Mesenchymal stem cell (in vitro differentiated cells and primary cell): ENCODE results near the gene C11orf68.
A peak's percentile ranks its signal among the peaks of the same experiment; 100 is the strongest.

ENCODE experiments used
- DNase-seq: peaks from one replicate; pipeline ENCODE4 v3.0.0-alpha.2; 2013
- H2AFZ ChIP-seq: one replicate; pipeline ENCODE4 v1.6.1; 2013; ENCODE audit warnings: low read depth, mild to moderate bottlenecking, control low read depth, inconsistent platforms, low read length, moderate library complexity
- H2AK5ac ChIP-seq: 2 replicates; pipeline ENCODE4 v1.6.1; 2013; ENCODE audit warnings: low read length, moderate library complexity, mild to moderate bottlenecking, inconsistent platforms; ENCODE audit not compliant: severe bottlenecking
- H2BK120ac ChIP-seq: one replicate; pipeline ENCODE4 v1.6.1; 2013; ENCODE audit warnings: low read depth, mild to moderate bottlenecking, inconsistent platforms, low read length, moderate library complexity
- H2BK12ac ChIP-seq, 2 experiments: one replicate each; pipeline ENCODE4 v1.6.1; 2013; ENCODE audit warnings: inconsistent platforms in 2 of 2, low read length in 2 of 2, mild to moderate bottlenecking in 2 of 2, moderate library complexity in 2 of 2, control low read depth in 1 of 2
- H2BK15ac ChIP-seq: one replicate; pipeline ENCODE4 v1.6.1; 2013; ENCODE audit warnings: mild to moderate bottlenecking, low read depth, inconsistent platforms; ENCODE audit not compliant: poor library complexity, severe bottlenecking
- H2BK5ac ChIP-seq: 2 replicates; pipeline ENCODE4 v1.6.1; 2013; ENCODE audit warnings: low read depth, mild to moderate bottlenecking, low read length, control low read depth, inconsistent platforms; ENCODE audit not compliant: poor library complexity, severe bottlenecking
- H3K14ac ChIP-seq, 2 experiments: one replicate each; pipeline ENCODE4 v1.6.1; 2013; ENCODE audit warnings: inconsistent platforms in 2 of 2, low read length in 2 of 2, control low read depth in 1 of 2, mild to moderate bottlenecking in 1 of 2, moderate library complexity in 1 of 2
- H3K18ac ChIP-seq, 2 experiments: one replicate each; pipeline ENCODE4 v1.6.1; 2013; ENCODE audit warnings: inconsistent platforms in 2 of 2, low read length in 2 of 2, control low read depth in 1 of 2, low read depth in 1 of 2, mild to moderate bottlenecking in 1 of 2
- H3K23ac ChIP-seq, 2 experiments: one replicate each; pipeline ENCODE4 v1.6.1; 2013; ENCODE audit warnings: inconsistent platforms in 2 of 2, low read length in 2 of 2, mild to moderate bottlenecking in 2 of 2, moderate library complexity in 2 of 2, control low read depth in 1 of 2
- H3K27ac ChIP-seq: 2 replicates; pipeline ENCODE4 v1.5.1; 2013; ENCODE audit warnings: mild to moderate bottlenecking, moderate library complexity, low read length, control low read depth, inconsistent platforms; ENCODE audit not compliant: poor library complexity, severe bottlenecking
- H3K27me3 ChIP-seq, 2 experiments: 2 replicates each; pipeline versions ENCODE4 v1.6.1 to v1.7.0; 2013; ENCODE audit warnings: low read length in 2 of 2, mild to moderate bottlenecking in 2 of 2, moderate library complexity in 2 of 2, control low read depth in 1 of 2, inconsistent platforms in 1 of 2; ENCODE audit not compliant: control insufficient read depth in 1 of 2, insufficient read depth in 1 of 2
- H3K36me3 ChIP-seq, 2 experiments: 2 replicates each; pipeline versions ENCODE4 v1.6.1 to v1.7.0; 2013; ENCODE audit warnings: low read length in 2 of 2, control low read depth in 1 of 2, inconsistent platforms in 1 of 2, low read depth in 1 of 2, mild to moderate bottlenecking in 1 of 2; ENCODE audit not compliant: insufficient read depth in 2 of 2, control insufficient read depth in 1 of 2
- H3K4ac ChIP-seq, 2 experiments: one replicate each; pipeline ENCODE4 v1.6.1; 2013; ENCODE audit warnings: inconsistent platforms in 2 of 2, low read length in 2 of 2, mild to moderate bottlenecking in 2 of 2, moderate library complexity in 2 of 2, control low read depth in 1 of 2, low read depth in 1 of 2
- H3K4me1 ChIP-seq: 2 replicates; pipeline ENCODE4 v1.6.1; 2013; ENCODE audit warnings: low read depth, low read length, control low read depth; ENCODE audit not compliant: control insufficient read depth, insufficient read depth
- H3K4me2 ChIP-seq: 2 replicates; pipeline ENCODE4 v1.6.1; 2013; ENCODE audit warnings: low read length, mild to moderate bottlenecking, inconsistent platforms; ENCODE audit not compliant: poor library complexity, severe bottlenecking
- H3K4me3 ChIP-seq, 2 experiments: 2 replicates each; pipeline versions ENCODE4 v1.5.1 to v1.7.0; 2013; ENCODE audit warnings: low read length in 2 of 2, mild to moderate bottlenecking in 2 of 2, control low read depth in 1 of 2, low read depth in 1 of 2; ENCODE audit not compliant: insufficient read depth in 1 of 2
- H3K79me1 ChIP-seq: replicated peaks from 2 replicates; pipeline ENCODE4 v1.6.1; 2013; ENCODE audit warnings: mild to moderate bottlenecking, control low read depth, low read length, inconsistent platforms; ENCODE audit not compliant: poor library complexity, severe bottlenecking
- H3K9ac ChIP-seq: 2 replicates; pipeline ENCODE4 v1.7.0; 2013; ENCODE audit warnings: mild to moderate bottlenecking, low read length, moderate library complexity
- H3K9me3 ChIP-seq: 2 replicates; pipeline ENCODE4 v1.7.0; 2013; ENCODE audit warnings: mild to moderate bottlenecking, low read length; ENCODE audit not compliant: control insufficient read depth
- H4K8ac ChIP-seq: one replicate; pipeline ENCODE4 v1.6.1; 2013; ENCODE audit warnings: inconsistent platforms, mild to moderate bottlenecking, low read length, moderate library complexity
- H4K91ac ChIP-seq: one replicate; pipeline ENCODE4 v1.6.1; 2013; ENCODE audit warnings: mild to moderate bottlenecking, low read length, inconsistent platforms
- WGBS: methylation state at CpG from one replicate; pipeline ENCODE4 v1.1.7; 2013; ENCODE audit warnings: mixed read lengths; 5-methylcytosine and 5-hydroxymethylcytosine counted together

C11orf68 gene

DNA sequence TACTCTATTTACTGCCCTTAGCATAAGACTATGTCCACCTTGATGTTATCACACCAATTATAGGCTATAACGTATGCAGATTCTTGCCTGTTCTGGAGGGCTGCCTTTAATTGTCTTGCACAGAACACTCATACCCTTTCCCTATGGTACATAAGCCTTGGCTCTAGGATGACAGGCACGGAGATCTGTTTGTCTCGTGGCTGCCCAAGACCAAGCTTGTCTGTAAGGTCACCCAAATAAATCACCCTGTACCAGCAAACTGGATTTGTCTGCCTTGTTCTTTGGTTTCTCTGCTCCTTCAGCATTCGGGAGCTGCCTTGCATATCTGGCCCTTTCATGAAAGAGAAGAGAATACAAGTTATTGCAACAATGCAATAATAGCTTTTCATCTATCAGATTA is 18.9 kb upstream of the C11orf68 start:
- no peak overlapping the region for H2BK12ac ChIP-seq
- H3K23ac ChIP-seq, result no peak overlapping the region
- no peak overlapping the region for H2BK120ac ChIP-seq
- H3K4me2 ChIP-seq, result no peak overlapping the region
- no peak overlapping the region for H3K14ac ChIP-seq
- H2AK5ac ChIP-seq, result no peak overlapping the region
- no peak overlapping the region for H2BK15ac ChIP-seq
- no peak overlapping the region for H3K4ac ChIP-seq
- no peak overlapping the region for H2BK5ac ChIP-seq
- H2AFZ ChIP-seq, result no peak overlapping the region
- H3K9ac ChIP-seq, result no peak overlapping the region
- peaks cover 2% of the 10 kb centered on the region for H3K4me1 ChIP-seq
- no peak for DNase-seq
- no peak overlapping the region for H3K4me3 ChIP-seq
- no peak overlapping the region for H3K27ac ChIP-seq
- no peaks in the 10 kb centered on the region for H3K36me3 ChIP-seq
- no peak overlapping the region for H4K8ac ChIP-seq
- H4K91ac ChIP-seq, result no peak overlapping the region
- WGBS, result 55% methylated on average over 3 of the region's 4 CpGs
- no peaks in the 10 kb centered on the region for H3K9me3 ChIP-seq
- H3K79me1 ChIP-seq, result no peaks in the 10 kb centered on the region
- no peak overlapping the region for H3K18ac ChIP-seq
- H3K27me3 ChIP-seq, result no peaks in the 10 kb centered on the region

DNA sequence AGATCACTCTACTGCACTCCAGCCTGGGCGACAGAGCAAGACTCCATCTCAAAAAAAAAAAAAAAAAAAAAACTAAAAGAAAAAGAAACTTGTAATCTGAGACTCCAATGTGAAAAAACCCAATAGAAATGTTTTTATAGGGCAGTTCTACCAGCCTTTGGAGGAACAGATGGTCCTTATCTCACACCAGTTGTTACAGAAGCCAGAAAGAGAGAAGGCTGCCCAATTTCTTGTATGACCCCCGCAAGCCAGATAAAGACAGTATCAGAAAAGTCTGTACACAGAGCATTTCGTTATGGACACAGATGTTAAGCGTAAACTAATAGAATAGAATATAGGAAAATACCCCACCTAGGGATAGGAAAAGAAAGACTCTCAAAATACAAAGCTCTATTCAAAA is 15.2 kb upstream of the C11orf68 start:
- H2AK5ac ChIP-seq, result no peak overlapping the region
- no peak overlapping the region for H2BK5ac ChIP-seq
- no peak overlapping the region for H3K14ac ChIP-seq
- H3K79me1 ChIP-seq, result no peaks in the 10 kb centered on the region
- no peak overlapping the region for H2BK120ac ChIP-seq
- H2BK12ac ChIP-seq, result no peak overlapping the region
- H3K4ac ChIP-seq, result no peak overlapping the region
- WGBS, result 100% methylated on average over 1 of the region's 4 CpGs
- no peaks in the 10 kb centered on the region for H3K4me1 ChIP-seq
- no peak overlapping the region for H3K4me3 ChIP-seq
- H3K9me3 ChIP-seq, result no peaks in the 10 kb centered on the region
- no peak overlapping the region for H3K18ac ChIP-seq
- no peak overlapping the region for H3K4me2 ChIP-seq
- H3K23ac ChIP-seq, result no peak overlapping the region
- H4K8ac ChIP-seq, result no peak overlapping the region
- H2BK15ac ChIP-seq, result no peak overlapping the region
- no peak overlapping the region for H3K9ac ChIP-seq
- no peak overlapping the region for H4K91ac ChIP-seq
- no peak overlapping the region for H2AFZ ChIP-seq
- H3K36me3 ChIP-seq, result no peaks in the 10 kb centered on the region
- no peaks in the 10 kb centered on the region for H3K27me3 ChIP-seq
- no peak for DNase-seq
- H3K27ac ChIP-seq, result no peak overlapping the region

GRCh38 chr11:65932558-65932919 is 13.7 kb upstream of the C11orf68 start:
- Histone ChIP-seq H4K91ac (no peak overlapping the region), H3K27ac (no peak overlapping the region), H3K4me3 (no peak overlapping the region), H3K4me2 (no peak overlapping the region), H2BK120ac (no peak overlapping the region), H3K14ac (no peak overlapping the region), H4K8ac (no peak overlapping the region), H3K9ac (no peak overlapping the region), H3K27me3 (no peaks in the 10 kb centered on the region), H3K4me1 (no peaks in the 10 kb centered on the region), H2AFZ (no peak overlapping the region), H3K23ac (no peak overlapping the region), H3K79me1 (no peaks in the 10 kb centered on the region), H3K18ac (no peak overlapping the region), H3K9me3 (no peaks in the 10 kb centered on the region), H2BK5ac (no peak overlapping the region), H3K4ac (no peak overlapping the region), H2BK12ac (no peak overlapping the region), H2BK15ac (no peak overlapping the region), H3K36me3 (no peaks in the 10 kb centered on the region), H2AK5ac (no peak overlapping the region)
- 63% methylated on average over 9 of the region's 9 CpGs for WGBS
- no peak for DNase-seq

DNA sequence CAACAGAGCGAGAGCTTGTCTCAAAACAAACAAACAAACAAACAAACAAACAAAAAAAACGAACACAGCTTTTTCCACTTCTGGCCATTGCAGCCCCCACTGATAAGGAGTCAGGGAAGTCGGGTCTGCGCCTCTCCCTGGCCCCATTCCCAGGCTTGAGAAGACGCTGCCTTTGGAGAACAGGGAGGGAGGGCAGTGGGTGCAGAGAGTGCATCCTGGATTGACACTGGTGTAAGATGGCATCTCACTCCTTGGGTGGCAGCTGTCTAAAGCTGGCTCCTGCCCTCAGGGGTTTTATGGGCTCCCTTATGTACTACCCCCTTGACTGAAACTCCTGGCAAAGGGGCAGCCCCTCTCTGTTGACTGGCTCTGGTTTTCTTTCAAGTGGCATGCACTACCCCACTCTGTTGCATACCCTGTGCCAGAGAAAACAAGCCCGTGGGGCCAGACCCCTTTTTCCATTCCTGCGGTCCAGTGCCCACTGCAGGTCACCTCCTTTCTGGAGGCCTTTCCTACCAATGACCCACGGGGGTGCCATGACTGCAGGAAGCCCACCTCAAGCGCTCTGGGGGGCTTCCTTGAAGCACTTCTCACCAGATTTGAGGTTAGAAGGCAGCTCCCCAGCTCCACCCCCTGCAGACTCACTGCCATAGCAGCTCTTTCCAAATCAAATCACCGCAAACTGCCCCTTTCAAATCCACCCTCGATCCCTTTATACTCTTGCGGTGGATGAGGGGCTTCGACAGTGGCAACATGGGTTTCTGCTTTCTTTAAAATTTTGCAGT is 13.1 kb upstream of the C11orf68 start:
- Histone ChIP-seq H2BK5ac (no peak overlapping the region), H3K27ac (no peak overlapping the region), H3K9ac (no peak overlapping the region), H3K4ac (no peak overlapping the region), H3K36me3 (peaks cover 0 to 3% of the 10 kb centered on the region in 2 experiments), H2AK5ac (no peak overlapping the region), H3K14ac (no peak overlapping the region), H3K4me1 (no peaks in the 10 kb centered on the region), H2BK15ac (no peak overlapping the region), H3K18ac (no peak overlapping the region), H3K79me1 (no peaks in the 10 kb centered on the region), H3K9me3 (no peaks in the 10 kb centered on the region), H3K4me2 (no peak overlapping the region), H3K4me3 (no peak overlapping the region), H4K8ac (no peak overlapping the region), H3K27me3 (no peaks in the 10 kb centered on the region), H3K23ac (peak overlapping the region in 1 of 2 experiments; percentile 26), H2BK120ac (no peak overlapping the region), H4K91ac (no peak overlapping the region), H2AFZ (no peak overlapping the region), H2BK12ac (no peak overlapping the region)
- no peak for DNase-seq
- 90% methylated on average over 12 of the region's 13 CpGs for WGBS
